ENCODE measurements around the gene TBX21.

DNA sequence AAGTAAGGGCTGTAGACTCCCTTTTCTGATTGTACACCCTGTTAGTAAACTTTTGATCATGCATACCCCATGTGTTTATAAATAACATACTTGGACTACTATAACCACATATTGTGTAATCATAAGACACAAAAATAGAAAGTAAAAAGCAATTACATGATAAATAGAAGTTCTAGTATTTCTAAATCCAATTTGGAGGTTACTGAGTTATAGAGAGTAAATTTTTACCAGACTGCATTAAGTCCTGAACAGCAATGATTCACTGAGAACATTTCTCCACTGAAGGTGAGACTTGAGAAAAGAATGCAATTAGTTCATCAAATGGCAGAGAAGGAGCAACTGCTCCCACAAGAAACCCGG, 46.8 kb upstream of the TBX21 start:
- TF ChIP-seq, protein P1, sequence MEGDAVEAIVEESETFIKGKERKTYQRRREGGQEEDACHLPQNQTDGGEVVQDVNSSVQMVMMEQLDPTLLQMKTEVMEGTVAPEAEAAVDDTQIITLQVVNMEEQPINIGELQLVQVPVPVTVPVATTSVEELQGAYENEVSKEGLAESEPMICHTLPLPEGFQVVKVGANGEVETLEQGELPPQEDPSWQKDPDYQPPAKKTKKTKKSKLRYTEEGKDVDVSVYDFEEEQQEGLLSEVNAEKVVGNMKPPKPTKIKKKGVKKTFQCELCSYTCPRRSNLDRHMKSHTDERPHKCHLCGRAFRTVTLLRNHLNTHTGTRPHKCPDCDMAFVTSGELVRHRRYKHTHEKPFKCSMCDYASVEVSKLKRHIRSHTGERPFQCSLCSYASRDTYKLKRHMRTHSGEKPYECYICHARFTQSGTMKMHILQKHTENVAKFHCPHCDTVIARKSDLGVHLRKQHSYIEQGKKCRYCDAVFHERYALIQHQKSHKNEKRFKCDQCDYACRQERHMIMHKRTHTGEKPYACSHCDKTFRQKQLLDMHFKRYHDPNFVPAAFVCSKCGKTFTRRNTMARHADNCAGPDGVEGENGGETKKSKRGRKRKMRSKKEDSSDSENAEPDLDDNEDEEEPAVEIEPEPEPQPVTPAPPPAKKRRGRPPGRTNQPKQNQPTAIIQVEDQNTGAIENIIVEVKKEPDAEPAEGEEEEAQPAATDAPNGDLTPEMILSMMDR (IDR thresholded peaks at IDR 0.05) = no peak
- TF ChIP-seq POLR2A (IDR thresholded peaks at IDR 0.05) = no peak
